Endothelial cell of umbilical vein (primary cell): Measurements from ENCODE around the gene TMEM181.

ENCODE experiments used
- EZH2 ChIP-seq: IDR thresholded peaks from 2 replicates; pipeline ENCODE4 v1.6.1; 2012; ENCODE audit warnings: borderline replicate concordance, low read depth, mild to moderate bottlenecking, moderate library complexity, low read length, inconsistent platforms; ENCODE audit not compliant: severe bottlenecking
- TF ChIP-seq, protein P1 (sequence below), 2 donors: IDR thresholded peaks; 1 replicate in 1 of 2; 2 replicates in 1 of 2; pipeline ENCODE4 v1.5.1; 2011; ENCODE audit warnings: low read length in 2 of 2, mild to moderate bottlenecking in 2 of 2, moderate library complexity in 2 of 2, control low read depth in 1 of 2, inconsistent platforms in 1 of 2, low read depth in 1 of 2; ENCODE audit not compliant: insufficient read depth in 1 of 2; ENCODE audit errors: extremely low read depth in 1 of 2

DNA sequence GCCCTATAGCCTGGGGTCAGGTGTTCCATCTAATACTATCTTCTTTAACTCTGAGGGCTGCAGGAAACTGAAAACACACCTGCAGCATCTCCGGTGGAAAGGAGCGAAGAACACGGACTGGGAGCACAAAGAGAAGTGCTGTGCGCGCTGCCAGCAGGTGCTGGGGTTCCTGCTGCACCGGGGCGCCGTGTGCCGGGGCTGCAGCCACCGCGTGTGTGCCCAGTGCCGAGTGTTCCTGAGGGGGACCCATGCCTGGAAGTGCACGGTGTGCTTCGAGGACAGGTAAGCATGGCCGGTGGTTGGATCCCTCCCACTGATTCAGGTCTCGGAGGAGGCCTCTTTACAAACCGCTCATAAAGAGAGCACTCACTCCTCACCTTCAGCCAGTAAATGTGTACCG, 105.4 kb downstream of the TMEM181 start:
- TF ChIP-seq, protein P1, sequence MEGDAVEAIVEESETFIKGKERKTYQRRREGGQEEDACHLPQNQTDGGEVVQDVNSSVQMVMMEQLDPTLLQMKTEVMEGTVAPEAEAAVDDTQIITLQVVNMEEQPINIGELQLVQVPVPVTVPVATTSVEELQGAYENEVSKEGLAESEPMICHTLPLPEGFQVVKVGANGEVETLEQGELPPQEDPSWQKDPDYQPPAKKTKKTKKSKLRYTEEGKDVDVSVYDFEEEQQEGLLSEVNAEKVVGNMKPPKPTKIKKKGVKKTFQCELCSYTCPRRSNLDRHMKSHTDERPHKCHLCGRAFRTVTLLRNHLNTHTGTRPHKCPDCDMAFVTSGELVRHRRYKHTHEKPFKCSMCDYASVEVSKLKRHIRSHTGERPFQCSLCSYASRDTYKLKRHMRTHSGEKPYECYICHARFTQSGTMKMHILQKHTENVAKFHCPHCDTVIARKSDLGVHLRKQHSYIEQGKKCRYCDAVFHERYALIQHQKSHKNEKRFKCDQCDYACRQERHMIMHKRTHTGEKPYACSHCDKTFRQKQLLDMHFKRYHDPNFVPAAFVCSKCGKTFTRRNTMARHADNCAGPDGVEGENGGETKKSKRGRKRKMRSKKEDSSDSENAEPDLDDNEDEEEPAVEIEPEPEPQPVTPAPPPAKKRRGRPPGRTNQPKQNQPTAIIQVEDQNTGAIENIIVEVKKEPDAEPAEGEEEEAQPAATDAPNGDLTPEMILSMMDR (IDR thresholded peaks at IDR 0.05; ENCODE audit: extremely low read depth in 1 of 2, insufficient read depth in 1 of 2, low read depth in 1 of 2, low read length in 2 of 2) = no peak
- TF ChIP-seq EZH2 = no peak
